Effector memory CD8-positive, alpha-beta T cell (primary cell): ENCODE results near the gene EIF2B5.
"Not testable (repeated sequence)": the region's sequence is repeated elsewhere in the genome, so short reads cannot be mapped to it uniquely, and the experiment has no call there.

Source experiments
- ATAC-seq: fragments of 150-1000 bp; cut with Tn5 transposase; replicated peaks from 2 replicates; pipeline ENCODE4 v1.10.0; 2021; ENCODE audit warnings: mild to moderate bottlenecking, moderate library complexity
- DNase-seq, 3 experiments: peaks; one replicate each; pipeline ENCODE4 v3.0.0; 2021
- H3K27ac Mint-ChIP-seq, 2 donors: one replicate each; pipeline ENCODE4 v1.8.0; 2022; ENCODE audit warnings: mild to moderate bottlenecking in 2 of 2, mixed read lengths in 2 of 2, moderate library complexity in 2 of 2
- H3K27me3 Mint-ChIP-seq, 2 donors: one replicate each; pipeline ENCODE4 v1.8.0; 2022; ENCODE audit warnings: mixed read lengths in 2 of 2
- H3K36me3 Mint-ChIP-seq: one replicate; pipeline ENCODE4 v1.8.0; 2022; ENCODE audit warnings: mild to moderate bottlenecking, moderate library complexity, mixed read lengths; ENCODE audit not compliant: insufficient read depth
- H3K4me1 Mint-ChIP-seq, 2 donors: one replicate each; pipeline ENCODE4 v1.8.0; 2022; ENCODE audit warnings: low read depth in 2 of 2, mixed read lengths in 2 of 2
- H3K4me3 Mint-ChIP-seq, 2 donors: one replicate each; pipeline ENCODE4 v1.8.0; 2022; ENCODE audit warnings: mild to moderate bottlenecking in 2 of 2, mixed read lengths in 2 of 2, moderate library complexity in 2 of 2
- H3K9me3 Mint-ChIP-seq, 2 donors: one replicate each; pipeline ENCODE4 v1.8.0; 2022; ENCODE audit warnings: mixed read lengths in 2 of 2
- total RNA-seq, 9 experiments: gene quantifications; one replicate each; lab custom pipeline; 2026; lab: John Stamatoyannopoulos, UW

Gene EIF2B5
- total RNA-seq: 85.3 to 173 (median 128) reads per million in 9 experiments

- H3K27me3 Mint-ChIP-seq: no peaks in the 10 kb centered on the region
- H3K9me3 Mint-ChIP-seq: no peaks in the 10 kb centered on the region
- H3K4me1 Mint-ChIP-seq: peaks cover 22 to 39% of the 10 kb centered on the region in 2 donors
- peak; percentile 91 for ATAC-seq
- peaks cover 45% of the 10 kb centered on the region for H3K36me3 Mint-ChIP-seq
- peak within 1 kb of the TSS; percentile 95 for H3K27ac Mint-ChIP-seq
- peak; percentile 70 to 77 (median 74) for DNase-seq
- peak within 1 kb of the TSS; percentile 96 to 98 for H3K4me3 Mint-ChIP-seq
Observed at GRCh38 chr3:184135149-184135910, at the start of gene EIF2B5. Gene EIF2B5 (plus strand): TSS chr3:184135358. CDS start chr3:184135386, 28 bp downstream.

GRCh38 chr3:184085389-184085852 lies 49.7 kb upstream of the EIF2B5 start:
- no peak overlapping the region for H3K27ac Mint-ChIP-seq
- no peak for ATAC-seq
- H3K9me3 Mint-ChIP-seq: peaks cover 0 to 4% of the 10 kb centered on the region in 2 donors
- DNase-seq: no peak
- H3K27me3 Mint-ChIP-seq: no peaks in the 10 kb centered on the region
- H3K4me3 Mint-ChIP-seq: no peak overlapping the region
- H3K36me3 Mint-ChIP-seq: no peaks in the 10 kb centered on the region
- H3K4me1 Mint-ChIP-seq: peaks cover 0 to 5% of the 10 kb centered on the region in 2 donors

- Mint-ChIP-seq H3K27me3 (peaks cover 20 to 37% of the 10 kb centered on the region in 2 donors), H3K4me3 (no peak overlapping the region), H3K9me3 (peaks cover 6 to 7% of the 10 kb centered on the region in 2 donors), H3K36me3 (no peaks in the 10 kb centered on the region), H3K4me1 (no peaks in the 10 kb centered on the region), H3K27ac (no peak overlapping the region)
- DNase-seq: no peak
- no peak for ATAC-seq
Observed at GRCh38 chr3:184092199-184092598, 43.0 kb upstream of the EIF2B5 start.

GRCh38 chr3:184096811-184097383 lies 38.3 kb upstream of the EIF2B5 start, which contains the start of gene HTR3E:
Gene HTR3E (plus strand): TSS chr3:184097064. CDS start chr3:184097530, 466 bp downstream.
- peaks cover 0 to 2% of the 10 kb centered on the region in 2 donors for H3K9me3 Mint-ChIP-seq
- no peak within 1 kb of the TSS for H3K4me3 Mint-ChIP-seq
- H3K36me3 Mint-ChIP-seq: no peaks in the 10 kb centered on the region
- no peaks in the 10 kb centered on the region for H3K4me1 Mint-ChIP-seq
- DNase-seq (no peak), ATAC-seq (no peak)
- H3K27ac Mint-ChIP-seq: no peak within 1 kb of the TSS
- H3K27me3 Mint-ChIP-seq: peaks cover 22 to 38% of the 10 kb centered on the region in 2 donors

- no peak for ATAC-seq
- H3K36me3 Mint-ChIP-seq: no peaks in the 10 kb centered on the region
- H3K9me3 Mint-ChIP-seq: peaks cover 0 to 2% of the 10 kb centered on the region in 2 donors
- H3K27me3 Mint-ChIP-seq: peaks cover 22 to 36% of the 10 kb centered on the region in 2 donors
- no peak overlapping the region for H3K4me3 Mint-ChIP-seq
- H3K4me1 Mint-ChIP-seq: no peaks in the 10 kb centered on the region
- H3K27ac Mint-ChIP-seq: no peak overlapping the region
- DNase-seq: no peak
Observed at GRCh38 chr3:184097556-184097955, 37.6 kb upstream of the EIF2B5 start.

- H3K4me3 Mint-ChIP-seq: no peak overlapping the region
- no peak overlapping the region for H3K27ac Mint-ChIP-seq
- peaks cover 15 to 19% of the 10 kb centered on the region in 2 donors for H3K27me3 Mint-ChIP-seq
- no peaks in the 10 kb centered on the region for H3K4me1 Mint-ChIP-seq
- no peaks in the 10 kb centered on the region for H3K36me3 Mint-ChIP-seq
- no peaks in the 10 kb centered on the region for H3K9me3 Mint-ChIP-seq
- no peak for ATAC-seq
- no peak for DNase-seq
Observed at GRCh38 chr3:184099806-184100686, 35.1 kb upstream of the EIF2B5 start.

GRCh38 chr3:184110316-184110725 lies 24.8 kb upstream of the EIF2B5 start:
- Mint-ChIP-seq H3K9me3 (no peaks in the 10 kb centered on the region), H3K4me3 (no peak overlapping the region), H3K36me3 (no peaks in the 10 kb centered on the region), H3K27me3 (peaks cover 12 to 20% of the 10 kb centered on the region in 2 donors), H3K27ac (no peak overlapping the region), H3K4me1 (no peaks in the 10 kb centered on the region)
- no peak for DNase-seq
- ATAC-seq: no peak

GRCh38 chr3:184116017-184116416 lies 19.1 kb upstream of the EIF2B5 start:
- no peaks in the 10 kb centered on the region for H3K9me3 Mint-ChIP-seq
- no peaks in the 10 kb centered on the region for H3K36me3 Mint-ChIP-seq
- DNase-seq: no peak
- no peak overlapping the region for H3K27ac Mint-ChIP-seq
- ATAC-seq: no peak
- no peak overlapping the region for H3K4me3 Mint-ChIP-seq
- peaks cover 16 to 26% of the 10 kb centered on the region in 2 donors for H3K27me3 Mint-ChIP-seq
- H3K4me1 Mint-ChIP-seq: no peaks in the 10 kb centered on the region

GRCh38 chr3:184117636-184118035 lies 17.5 kb upstream of the EIF2B5 start:
- no peak for ATAC-seq
- no peak overlapping the region for H3K4me3 Mint-ChIP-seq

GRCh38 chr3:184121031-184121430 lies 14.1 kb upstream of the EIF2B5 start:
- not testable (repeated sequence) for ATAC-seq, H3K27ac Mint-ChIP-seq, H3K4me3 Mint-ChIP-seq, H3K36me3 Mint-ChIP-seq, DNase-seq, H3K9me3 Mint-ChIP-seq, H3K4me1 Mint-ChIP-seq
- H3K27me3 Mint-ChIP-seq: peaks cover 6 to 19% of the 10 kb centered on the region in 2 donors

More at GRCh38 chr3:184117636-184118035, 17.5 kb upstream of the EIF2B5 start:
- H3K36me3 Mint-ChIP-seq: no peaks in the 10 kb centered on the region
- DNase-seq: no peak
- no peak overlapping the region for H3K27ac Mint-ChIP-seq
- no peaks in the 10 kb centered on the region for H3K4me1 Mint-ChIP-seq
- no peaks in the 10 kb centered on the region for H3K9me3 Mint-ChIP-seq
- peaks cover 14 to 26% of the 10 kb centered on the region in 2 donors for H3K27me3 Mint-ChIP-seq

GRCh38 chr3:184126006-184126405 lies 9.2 kb upstream of the EIF2B5 start:
- Mint-ChIP-seq H3K4me1 (no peaks in the 10 kb centered on the region), H3K27me3 (peaks cover 0 to 7% of the 10 kb centered on the region in 2 donors), H3K36me3 (no peaks in the 10 kb centered on the region), H3K4me3 (no peak overlapping the region), H3K9me3 (no peaks in the 10 kb centered on the region), H3K27ac (no peak overlapping the region)
- no peak for DNase-seq
- ATAC-seq: no peak

- H3K27me3 Mint-ChIP-seq: peaks cover 0 to 7% of the 10 kb centered on the region in 2 donors
- H3K9me3 Mint-ChIP-seq: no peaks in the 10 kb centered on the region
- H3K36me3 Mint-ChIP-seq: peaks cover 2% of the 10 kb centered on the region
- no peak overlapping the region for H3K4me3 Mint-ChIP-seq
- ATAC-seq (no peak), DNase-seq (no peak)
- no peak overlapping the region for H3K27ac Mint-ChIP-seq
- peaks cover 3 to 8% of the 10 kb centered on the region in 2 donors for H3K4me1 Mint-ChIP-seq
Observed at GRCh38 chr3:184129012-184129411, 6.1 kb upstream of the EIF2B5 start.

- Mint-ChIP-seq H3K4me3 (peak overlapping the region; percentile 96 to 98), H3K4me1 (peaks cover 20 to 34% of the 10 kb centered on the region in 2 donors), H3K36me3 (peaks cover 21% of the 10 kb centered on the region), H3K27ac (no peak overlapping the region), H3K27me3 (peaks cover 0 to 7% of the 10 kb centered on the region in 2 donors), H3K9me3 (no peaks in the 10 kb centered on the region)
- no peak for ATAC-seq
- no peak for DNase-seq
Observed at GRCh38 chr3:184132945-184133344, 2.2 kb upstream of the EIF2B5 start.
